ENCODE measurements around the gene P2RX2.

P2RX2 gene

DNA sequence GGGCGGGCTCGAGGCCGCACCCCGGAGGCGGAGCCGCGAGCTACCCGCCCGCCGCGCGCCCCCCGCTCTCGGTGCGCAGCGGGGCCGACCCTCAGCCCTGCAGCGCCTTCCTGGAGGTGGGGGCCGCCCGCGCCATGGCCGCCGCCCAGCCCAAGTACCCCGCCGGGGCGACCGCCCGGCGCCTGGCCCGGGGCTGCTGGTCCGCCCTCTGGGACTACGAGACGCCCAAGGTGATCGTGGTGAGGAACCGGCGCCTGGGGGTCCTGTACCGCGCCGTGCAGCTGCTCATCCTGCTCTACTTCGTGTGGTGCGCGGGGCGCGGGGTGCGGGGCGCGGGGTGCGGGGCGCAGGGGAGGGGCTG lies at the start of gene P2RX2:
TSS of gene P2RX2 (plus strand) at position 94 of the 361 bp plus-strand sequence. CDS start at position 135, 41 bp downstream.
- DNase-seq, result no peak

GRCh38 chr12:132568826-132569480 lies 49.6 kb upstream of the P2RX2 start:
- no peak for DNase-seq

DNA sequence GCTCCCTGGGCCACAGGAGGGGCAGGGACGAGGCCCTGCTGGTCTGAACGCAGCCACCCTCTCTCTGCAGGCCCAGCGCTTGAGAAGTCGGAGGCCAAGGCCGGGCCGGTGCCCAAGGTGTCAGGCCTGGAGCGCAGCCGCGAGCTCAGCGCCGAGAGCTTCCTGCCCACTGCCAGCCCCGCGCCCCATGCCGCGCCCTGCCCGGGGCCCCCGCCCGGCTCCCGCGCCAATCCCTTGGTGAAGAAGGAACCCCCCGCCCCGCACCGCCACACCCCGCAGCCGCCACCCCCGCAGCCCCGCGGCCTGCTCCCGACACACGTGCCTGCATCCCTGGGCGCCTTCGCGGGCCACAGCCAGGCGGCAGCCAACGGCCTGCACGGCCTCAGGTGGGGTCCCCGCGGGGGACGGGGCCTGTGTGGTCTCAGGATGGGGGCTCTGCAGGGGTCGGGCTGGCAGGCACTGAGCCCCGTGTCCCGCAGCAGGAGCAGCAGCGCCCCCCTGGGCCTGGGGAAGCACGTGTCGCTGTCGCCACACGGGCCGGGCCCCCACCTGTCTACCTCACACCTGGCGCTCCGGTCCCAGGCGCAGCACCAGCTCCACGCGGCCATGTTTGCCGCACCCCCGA lies 48.6 kb upstream of the P2RX2 start:
- no peak for DNase-seq

DNA sequence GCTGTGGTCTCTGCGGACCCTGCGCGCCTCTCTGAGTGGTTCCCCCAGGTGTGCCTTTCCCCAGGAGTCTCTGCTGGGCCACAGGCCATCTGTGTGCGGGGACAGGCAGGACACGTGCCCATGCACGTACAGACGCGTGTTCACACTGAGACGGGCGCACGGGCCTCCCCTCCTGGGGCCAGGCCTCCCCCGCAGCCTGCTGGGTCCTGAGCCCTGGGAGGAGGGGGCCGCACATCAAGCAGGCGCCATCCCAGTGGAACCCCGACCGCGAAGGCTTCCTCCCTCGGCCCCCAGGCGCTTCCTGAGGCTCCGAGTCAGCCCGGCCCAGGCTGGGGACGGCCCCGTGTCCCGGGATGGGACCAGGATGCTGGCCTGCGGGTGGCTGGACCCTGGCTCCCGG lies 47.9 kb upstream of the P2RX2 start:
- DNase-seq, result no peak

GRCh38 chr12:132571051-132571450 lies 47.5 kb upstream of the P2RX2 start:
- DNase-seq, result no peak

GRCh38 chr12:132571598-132571997 lies 47.0 kb upstream of the P2RX2 start:
- no peak for DNase-seq

DNA sequence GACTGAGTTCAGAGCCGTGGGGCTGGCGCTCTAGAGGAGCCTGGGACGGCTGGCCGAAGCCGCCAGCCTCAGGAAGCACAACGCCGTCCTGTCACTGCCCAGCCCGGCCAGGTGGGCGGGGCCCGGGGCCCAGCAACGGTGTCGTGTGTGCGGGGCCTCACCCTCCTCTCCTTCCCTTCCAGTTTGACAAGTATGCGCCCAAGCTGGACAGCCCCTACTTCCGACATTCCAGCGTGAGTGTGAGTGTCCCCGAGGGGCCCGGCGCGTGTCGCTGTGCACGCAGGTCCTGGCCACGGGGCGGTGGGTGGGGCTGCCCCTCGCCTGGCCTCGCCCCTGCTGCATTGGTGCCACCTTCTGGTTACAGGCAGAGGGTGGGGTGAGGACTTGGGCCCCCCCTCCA lies 46.5 kb upstream of the P2RX2 start:
- DNase-seq, result no peak

GRCh38 chr12:132572801-132573760 lies 45.5 kb upstream of the P2RX2 start:
- no peak for DNase-seq

DNA sequence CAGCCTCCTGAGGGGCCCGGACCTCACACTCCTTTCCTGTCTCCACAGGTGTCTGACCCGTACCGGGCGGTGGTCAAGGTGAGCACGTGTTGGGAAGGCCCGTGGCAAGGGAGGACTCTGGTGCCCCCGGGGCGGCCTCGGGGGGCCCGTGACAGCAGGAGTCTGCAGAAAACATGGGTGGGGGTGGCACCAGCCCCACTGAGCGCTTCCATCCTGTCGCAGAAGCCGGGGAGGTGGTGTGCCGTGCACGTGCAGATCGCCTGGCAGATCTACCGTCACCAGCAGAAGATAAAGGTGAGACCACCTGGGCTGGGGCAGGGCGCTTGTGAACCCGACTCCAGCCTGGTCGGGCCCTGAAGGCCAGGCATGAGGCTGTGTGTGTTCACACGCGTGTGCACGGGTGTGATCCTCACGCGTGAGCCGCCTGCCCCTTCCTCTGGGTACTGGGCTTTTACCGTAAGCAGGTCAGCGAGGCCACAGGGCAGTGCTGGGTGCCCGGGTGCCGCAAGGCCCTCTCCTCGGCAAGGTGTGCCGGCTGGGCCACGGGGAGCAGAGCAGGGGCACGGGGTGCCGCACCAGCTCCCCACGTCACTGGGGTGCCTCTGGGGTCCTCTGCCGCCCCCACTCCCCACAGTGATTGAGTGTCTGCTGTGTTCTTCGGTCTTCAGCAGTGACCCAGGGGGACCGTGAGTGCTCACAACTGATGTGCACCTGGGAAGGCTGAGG lies 44.1 kb upstream of the P2RX2 start:
- no peak for DNase-seq

- no peak for DNase-seq
Measured at GRCh38 chr12:132575661-132576060, 42.9 kb upstream of the P2RX2 start.

DNA sequence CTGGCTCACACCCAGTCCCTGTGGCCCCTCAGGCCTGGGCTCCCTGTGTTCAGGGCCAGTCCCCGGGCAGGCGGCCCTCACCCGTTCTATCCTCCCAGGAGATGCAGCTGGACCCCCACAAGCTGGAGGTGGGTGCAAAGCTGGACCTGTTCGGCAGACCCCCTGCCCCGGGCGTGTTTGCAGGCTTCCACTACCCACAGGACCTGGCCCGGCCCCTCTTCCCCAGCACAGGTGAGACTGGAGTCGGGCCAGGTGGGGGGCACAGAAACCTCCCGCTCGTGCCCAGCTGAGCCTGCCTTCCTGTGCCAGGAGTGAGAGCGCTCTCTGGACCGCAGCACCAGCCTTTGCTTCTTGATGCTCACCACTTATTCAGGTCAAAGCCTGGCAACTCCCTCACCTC lies 41.9 kb upstream of the P2RX2 start:
- no peak for DNase-seq

- DNase-seq, result no peak
Measured at GRCh38 chr12:132577191-132577920, 41.2 kb upstream of the P2RX2 start.

DNA sequence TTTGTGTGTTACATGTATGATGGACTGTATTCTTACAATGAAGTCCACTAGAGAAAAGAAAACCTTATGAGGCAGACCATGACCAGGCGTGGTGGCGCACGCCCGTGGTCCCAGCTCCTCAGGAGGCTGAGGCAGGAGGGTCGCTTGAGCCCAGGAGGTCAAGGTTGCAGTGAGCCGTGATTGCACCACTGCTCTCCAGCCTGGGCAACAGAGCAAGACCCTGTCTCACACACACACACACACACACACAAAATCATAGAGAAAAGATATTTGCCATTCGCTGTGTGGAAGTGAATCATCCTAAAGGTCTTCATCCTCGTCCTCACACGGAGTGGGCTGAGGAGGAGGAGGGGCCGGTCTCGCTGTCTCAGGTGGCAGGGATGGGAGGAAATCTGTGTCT lies 40.5 kb upstream of the P2RX2 start:
- no peak for DNase-seq

GRCh38 chr12:132578826-132579225 lies 39.8 kb upstream of the P2RX2 start:
- DNase-seq, result no peak

GRCh38 chr12:132579744-132580143 lies 38.8 kb upstream of the P2RX2 start:
- no peak for DNase-seq

GRCh38 chr12:132580701-132581292 lies 37.8 kb upstream of the P2RX2 start:
- DNase-seq, result no peak

GRCh38 chr12:132581348-132582057 lies 37.1 kb upstream of the P2RX2 start:
- no peak for DNase-seq

GRCh38 chr12:132582058-132582420 lies 36.5 kb upstream of the P2RX2 start:
- no peak for DNase-seq

GRCh38 chr12:132582582-132583410 lies 35.8 kb upstream of the P2RX2 start:
- DNase-seq, result no peak

GRCh38 chr12:132583411-132583710 lies 35.2 kb upstream of the P2RX2 start:
- no peak for DNase-seq

- no peak for DNase-seq
Measured at GRCh38 chr12:132583736-132584135, 34.8 kb upstream of the P2RX2 start.

All from NCI-H524 (cell line).